ENCODE measurements around the gene AURKA. TPM values are rescaled to one million over a fixed set of nuclear protein-coding genes. Genes with fewer than 3 reads are reported as not detected.

AURKA gene
- 12.4 and 66.3 TPM in 2 replicates for total RNA-seq

- peak; percentile 100 for DNase-seq
Observed at GRCh38 chr20:56392132-56392880, at the start of gene AURKA, which contains the start of gene CSTF1. AURKA (minus strand) TSS chr20:56392215; CDS start chr20:56388197, 4,018 bp downstream. CSTF1 (plus strand) TSS chr20:56392645; CDS start chr20:56395553, 2,908 bp downstream.

GRCh38 chr20:56440346-56441007 is 48.5 kb upstream of the AURKA start:
- DNase-seq: no peak

- peak; percentile 57 for DNase-seq
Observed at GRCh38 chr20:56439771-56440291, 47.8 kb upstream of the AURKA start.

- DNase-seq: no peak
Observed at GRCh38 chr20:56438284-56438683, 46.3 kb upstream of the AURKA start.

GRCh38 chr20:56437196-56437960 is 45.4 kb upstream of the AURKA start:
- DNase-seq: no peak

- peak; percentile 31 for DNase-seq
Observed at GRCh38 chr20:56433880-56434255, 41.9 kb upstream of the AURKA start.

GRCh38 chr20:56433221-56433879 is 41.3 kb upstream of the AURKA start:
- no peak for DNase-seq

GRCh38 chr20:56431471-56431870 is 39.5 kb upstream of the AURKA start:
- no peak for DNase-seq

- DNase-seq: no peak
Observed at GRCh38 chr20:56430957-56431356, 38.9 kb upstream of the AURKA start.

GRCh38 chr20:56430461-56430860 is 38.4 kb upstream of the AURKA start:
- no peak for DNase-seq

GRCh38 chr20:56429941-56430340 is 37.9 kb upstream of the AURKA start:
- DNase-seq: no peak

- peak; percentile 56 for DNase-seq
Observed at GRCh38 chr20:56429502-56429901, 37.5 kb upstream of the AURKA start.

GRCh38 chr20:56428881-56429280 is 36.9 kb upstream of the AURKA start:
- no peak for DNase-seq

- DNase-seq: no peak
Observed at GRCh38 chr20:56428410-56428809, 36.4 kb upstream of the AURKA start.

GRCh38 chr20:56427797-56428196 is 35.8 kb upstream of the AURKA start:
- DNase-seq: no peak

GRCh38 chr20:56426926-56427325 is 34.9 kb upstream of the AURKA start:
- no peak for DNase-seq

GRCh38 chr20:56426026-56426425 is 34.0 kb upstream of the AURKA start:
- DNase-seq: no peak

- no peak for DNase-seq
Observed at GRCh38 chr20:56424931-56425330, 32.9 kb upstream of the AURKA start.

GRCh38 chr20:56423886-56424285 is 31.9 kb upstream of the AURKA start:
- no peak for DNase-seq

GRCh38 chr20:56423211-56423610 is 31.2 kb upstream of the AURKA start:
- no peak for DNase-seq

- no peak for DNase-seq
Observed at GRCh38 chr20:56422824-56423189, 30.8 kb upstream of the AURKA start.

GRCh38 chr20:56422076-56422823 is 30.2 kb upstream of the AURKA start:
- DNase-seq: peak; percentile 82

Data from dermis blood vessel endothelial cell (primary cell).